Osteocyte (in vitro differentiated cells): Measurements from ENCODE around the gene BARX2. TPM values are rescaled to one million over a fixed set of nuclear protein-coding genes. Genes with fewer than 3 reads are reported as not detected.
A peak's percentile ranks its signal among the peaks of the same experiment; 100 is the strongest.
"Not testable (repeated sequence)": the region's sequence is repeated elsewhere in the genome, so short reads cannot be mapped to it uniquely, and the experiment has no call there.

Experiments
- DNase-seq: peaks from one replicate; pipeline ENCODE4 v3.0.0; 2021; ENCODE audit warnings: mixed read lengths; ENCODE audit not compliant: unreplicated experiment; ENCODE audit errors: extremely low spot score
- H3K27ac Mint-ChIP-seq: one replicate; pipeline ENCODE4 v1.8.0; 2021; ENCODE audit warnings: mild to moderate bottlenecking, mixed read lengths; ENCODE audit not compliant: unreplicated experiment
- H3K27me3 Mint-ChIP-seq: one replicate; pipeline ENCODE4 v1.8.0; 2021; ENCODE audit warnings: mixed read lengths; ENCODE audit not compliant: unreplicated experiment
- H3K36me3 Mint-ChIP-seq: one replicate; pipeline ENCODE4 v1.8.0; 2021; ENCODE audit warnings: mixed read lengths; ENCODE audit not compliant: unreplicated experiment
- H3K4me1 Mint-ChIP-seq: one replicate; pipeline ENCODE4 v1.8.0; 2021; ENCODE audit warnings: mixed read lengths; ENCODE audit not compliant: unreplicated experiment
- H3K4me3 Mint-ChIP-seq: one replicate; pipeline ENCODE4 v1.8.0; 2021; ENCODE audit warnings: mild to moderate bottlenecking, moderate library complexity, mixed read lengths; ENCODE audit not compliant: unreplicated experiment
- H3K9me3 Mint-ChIP-seq: one replicate; pipeline ENCODE4 v1.8.0; 2021; ENCODE audit warnings: mixed read lengths; ENCODE audit not compliant: unreplicated experiment
- long read RNA-seq: library from polyadenylated mRNA; unstranded; transcript quantifications from one replicate; pipeline ENCODE4 v2.0.0, GENCODE V29; 2021
- total RNA-seq: library from RNA; stranded (reverse); gene quantifications from 2 replicates; pipeline ENCODE4 v1.2.1, GENCODE V29; 2021
- TF ChIP-seq, protein P1 (sequence below): fragments of 200-600 bp; sonication (generic); IDR thresholded peaks from 2 replicates; pipeline ENCODE4 v1.5.0; 2021; ENCODE audit warnings: antibody characterized with exemption, mild to moderate bottlenecking, moderate library complexity

BARX2 gene, protein sequence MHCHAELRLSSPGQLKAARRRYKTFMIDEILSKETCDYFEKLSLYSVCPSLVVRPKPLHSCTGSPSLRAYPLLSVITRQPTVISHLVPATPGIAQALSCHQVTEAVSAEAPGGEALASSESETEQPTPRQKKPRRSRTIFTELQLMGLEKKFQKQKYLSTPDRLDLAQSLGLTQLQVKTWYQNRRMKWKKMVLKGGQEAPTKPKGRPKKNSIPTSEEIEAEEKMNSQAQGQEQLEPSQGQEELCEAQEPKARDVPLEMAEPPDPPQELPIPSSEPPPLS
- not detected in 2 replicates for total RNA-seq
- long read RNA-seq = 0 reads

DNA sequence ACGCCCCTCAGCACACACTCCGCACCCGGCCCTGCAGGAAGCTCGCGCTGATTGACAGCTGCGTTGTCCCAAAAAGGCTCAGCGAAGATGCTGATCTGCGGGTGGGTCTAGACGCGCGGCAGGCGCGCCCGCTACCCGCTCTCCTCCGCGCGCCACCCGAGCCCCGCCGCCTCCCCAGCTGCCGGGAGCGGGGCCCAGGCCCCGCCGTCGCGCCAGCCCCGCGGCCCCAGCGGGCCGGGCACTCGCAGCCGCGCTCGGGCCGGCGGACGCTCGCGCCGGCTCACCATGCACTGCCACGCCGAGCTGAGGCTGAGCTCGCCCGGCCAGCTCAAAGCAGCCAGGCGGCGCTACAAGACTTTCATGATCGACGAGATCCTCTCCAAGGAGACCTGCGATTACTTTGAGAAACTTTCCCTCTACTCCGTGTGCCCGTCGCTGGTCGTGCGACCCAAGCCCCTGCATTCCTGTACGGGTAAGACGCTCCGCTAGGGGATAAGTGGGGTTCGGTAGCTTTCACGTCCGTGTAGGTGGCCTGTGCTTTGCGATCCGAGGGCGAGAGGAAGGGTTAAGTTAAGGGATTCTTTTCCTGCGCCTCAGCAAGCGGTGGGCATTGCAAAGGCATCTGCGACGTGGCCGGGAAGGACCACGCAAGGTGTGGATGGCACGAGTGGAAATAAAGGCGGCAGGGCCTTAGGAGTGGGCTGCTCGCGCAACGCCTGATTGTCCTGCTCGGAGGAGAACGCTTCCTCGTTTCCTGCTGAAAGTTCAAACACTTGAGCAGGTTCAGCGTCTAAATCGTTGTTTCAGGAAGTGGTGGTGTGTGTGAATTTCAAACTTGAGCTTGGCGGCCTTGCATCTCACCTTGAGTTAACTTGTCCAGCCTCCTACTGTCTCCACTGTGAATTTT, at the start of gene BARX2:
TSS of gene BARX2 (plus strand) at position 98 of the 907 bp plus-strand sequence. CDS start at position 286, 188 bp downstream.
- Mint-ChIP-seq H3K36me3 (no peaks in the 10 kb centered on the region), H3K9me3 (no peaks in the 10 kb centered on the region), H3K27me3 (peaks cover 85% of the 10 kb centered on the region), H3K27ac (no peak within 1 kb of the TSS), H3K4me3 (peak within 1 kb of the TSS; percentile 73), H3K4me1 (peaks cover 32% of the 10 kb centered on the region)
- TF ChIP-seq, protein P1, sequence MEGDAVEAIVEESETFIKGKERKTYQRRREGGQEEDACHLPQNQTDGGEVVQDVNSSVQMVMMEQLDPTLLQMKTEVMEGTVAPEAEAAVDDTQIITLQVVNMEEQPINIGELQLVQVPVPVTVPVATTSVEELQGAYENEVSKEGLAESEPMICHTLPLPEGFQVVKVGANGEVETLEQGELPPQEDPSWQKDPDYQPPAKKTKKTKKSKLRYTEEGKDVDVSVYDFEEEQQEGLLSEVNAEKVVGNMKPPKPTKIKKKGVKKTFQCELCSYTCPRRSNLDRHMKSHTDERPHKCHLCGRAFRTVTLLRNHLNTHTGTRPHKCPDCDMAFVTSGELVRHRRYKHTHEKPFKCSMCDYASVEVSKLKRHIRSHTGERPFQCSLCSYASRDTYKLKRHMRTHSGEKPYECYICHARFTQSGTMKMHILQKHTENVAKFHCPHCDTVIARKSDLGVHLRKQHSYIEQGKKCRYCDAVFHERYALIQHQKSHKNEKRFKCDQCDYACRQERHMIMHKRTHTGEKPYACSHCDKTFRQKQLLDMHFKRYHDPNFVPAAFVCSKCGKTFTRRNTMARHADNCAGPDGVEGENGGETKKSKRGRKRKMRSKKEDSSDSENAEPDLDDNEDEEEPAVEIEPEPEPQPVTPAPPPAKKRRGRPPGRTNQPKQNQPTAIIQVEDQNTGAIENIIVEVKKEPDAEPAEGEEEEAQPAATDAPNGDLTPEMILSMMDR = peak; percentile 56
- DNase-seq = no peak

DNA sequence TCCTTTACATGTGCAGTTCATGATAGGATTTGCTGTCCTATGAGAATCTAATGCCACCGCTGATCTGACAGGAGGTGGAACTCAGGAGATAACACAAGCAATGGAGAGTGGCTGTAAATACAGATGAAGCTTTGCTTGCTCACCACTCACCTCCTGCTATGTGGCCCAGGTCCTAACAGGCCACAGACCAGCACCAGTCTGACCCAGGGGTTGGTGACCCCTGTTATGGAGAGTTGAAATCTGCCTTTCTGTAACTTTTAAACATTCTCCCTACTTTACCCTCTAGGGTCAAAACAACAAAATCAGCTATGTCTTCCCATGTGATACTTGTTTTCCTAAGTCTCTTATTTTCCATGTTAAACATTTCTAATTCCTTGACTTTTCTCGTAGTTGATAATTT, 48.7 kb upstream of the BARX2 start:
- no peak for DNase-seq
- no peak overlapping the region for H3K27ac Mint-ChIP-seq
- H3K4me3 Mint-ChIP-seq = no peak overlapping the region
- TF ChIP-seq, protein P1 = no peak
- no peaks in the 10 kb centered on the region for H3K9me3 Mint-ChIP-seq
- peaks cover 11% of the 10 kb centered on the region for H3K4me1 Mint-ChIP-seq
- H3K36me3 Mint-ChIP-seq = no peaks in the 10 kb centered on the region
- H3K27me3 Mint-ChIP-seq = peaks cover 5% of the 10 kb centered on the region

DNA sequence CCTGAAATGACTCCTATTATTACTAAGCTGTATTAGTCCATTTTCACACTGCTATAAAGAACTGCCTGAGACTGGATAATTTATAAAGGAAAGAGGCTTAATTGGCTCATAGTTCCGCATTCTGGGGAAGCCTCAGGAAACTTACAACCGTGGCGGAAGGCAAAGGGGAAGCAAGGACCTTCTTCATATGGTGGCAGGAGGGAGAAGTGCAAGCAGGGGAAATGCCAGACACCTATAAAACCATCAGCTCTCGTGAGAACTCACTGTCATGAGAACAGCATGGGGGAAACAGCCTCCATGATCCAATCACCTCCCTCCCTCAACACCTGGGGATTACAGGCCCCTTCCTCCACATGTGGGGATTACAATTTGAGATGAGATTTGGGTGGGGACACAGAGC, 47.9 kb upstream of the BARX2 start:
- H3K4me3 Mint-ChIP-seq, H3K36me3 Mint-ChIP-seq, H3K27ac Mint-ChIP-seq, DNase-seq, H3K9me3 Mint-ChIP-seq, H3K27me3 Mint-ChIP-seq: not testable (repeated sequence)
- H3K4me1 Mint-ChIP-seq = peaks cover 14% of the 10 kb centered on the region

DNA sequence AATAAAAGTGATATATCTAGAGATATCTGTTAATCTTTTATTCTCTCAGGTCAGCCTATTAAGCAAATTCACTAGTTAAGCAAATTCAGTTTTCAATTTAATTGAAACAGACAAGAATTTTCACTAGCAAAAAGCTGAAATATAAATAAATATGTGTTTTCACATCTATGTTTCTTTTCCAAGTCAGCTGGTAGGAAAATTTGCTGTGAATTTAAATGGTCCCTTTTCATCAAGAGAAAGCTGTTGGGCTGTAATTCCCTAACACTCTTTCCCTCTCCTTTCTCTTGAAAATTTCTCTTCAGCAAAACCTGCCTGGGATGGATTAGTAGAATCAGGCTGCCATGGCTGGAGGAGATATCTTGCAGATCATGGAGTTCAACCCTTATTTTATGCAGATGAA, 46.9 kb upstream of the BARX2 start:
- no peak for DNase-seq
- Mint-ChIP-seq H3K4me1 (peaks cover 14% of the 10 kb centered on the region), H3K4me3 (no peak overlapping the region), H3K27me3 (no peaks in the 10 kb centered on the region), H3K27ac (no peak overlapping the region), H3K36me3 (no peaks in the 10 kb centered on the region), H3K9me3 (no peaks in the 10 kb centered on the region)
- TF ChIP-seq, protein P1 = no peak

DNA sequence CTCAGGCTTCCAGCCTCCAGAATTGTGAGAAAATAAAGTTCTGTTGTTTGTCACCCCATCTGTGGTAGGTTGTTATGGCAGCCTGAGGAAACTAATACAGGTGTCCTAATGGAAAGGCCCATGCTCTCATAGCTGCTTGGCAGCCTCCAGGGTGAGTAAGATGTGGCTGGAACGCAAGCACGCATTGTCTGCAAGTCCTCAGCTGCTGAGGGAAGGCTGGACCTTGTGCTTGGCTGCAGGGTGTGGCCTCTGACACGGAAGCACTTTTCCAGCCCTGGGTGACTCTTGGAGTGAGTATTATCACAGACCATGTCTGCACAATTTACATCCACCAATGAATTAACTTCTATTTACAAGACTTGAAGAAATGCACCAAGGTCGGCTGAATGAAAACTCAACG, 44.4 kb upstream of the BARX2 start:
- Mint-ChIP-seq H3K36me3 (no peaks in the 10 kb centered on the region), H3K9me3 (no peaks in the 10 kb centered on the region), H3K27ac (no peak overlapping the region), H3K27me3 (no peaks in the 10 kb centered on the region), H3K4me3 (no peak overlapping the region), H3K4me1 (peaks cover 6% of the 10 kb centered on the region)
- peak; percentile 48 for DNase-seq
- TF ChIP-seq, protein P1 = no peak
